A549 (cell line): ENCODE measurements around the gene PPP5C.

ENCODE experiments used
- EP300 ChIP-seq, 2 experiments: fragments of >200 bp; sonication (Bioruptor Twin); formaldehyde crosslinking; IDR thresholded peaks; 2 replicates in 1 of 2; 3 replicates in 1 of 2; pipeline ENCODE4 v1.6.1; 2016 to 2017
- ESRRA ChIP-seq: fragments of 150-350 bp; IDR thresholded peaks from 2 replicates; pipeline ENCODE4 v1.6.1; 2014; ENCODE audit warnings: mild to moderate bottlenecking, low read length, borderline replicate concordance
- KDM5A ChIP-seq: fragments of 200-600 bp; sonication (generic); IDR thresholded peaks from 2 replicates; pipeline ENCODE4 v1.6.1; 2016; ENCODE audit warnings: antibody characterized with exemption, mild to moderate bottlenecking
- MAFK ChIP-seq: fragments of 450-650 bp; IDR thresholded peaks from 2 replicates; pipeline ENCODE4 v1.6.1; 2014; ENCODE audit not compliant: partially characterized antibody
- RFX5 ChIP-seq: fragments of 450-650 bp; IDR thresholded peaks from 2 replicates; pipeline ENCODE4 v1.7.1; 2014; ENCODE audit warnings: antibody characterized with exemption, mild to moderate bottlenecking, moderate library complexity
- SMC3 ChIP-seq: fragments of >200 bp; sonication (Bioruptor Twin); formaldehyde crosslinking; IDR thresholded peaks from 3 replicates; pipeline ENCODE4 v1.6.1; 2018; ENCODE audit warnings: inconsistent platforms
- SREBF2 ChIP-seq: fragments of 450-650 bp; IDR thresholded peaks from 2 replicates; pipeline ENCODE4 v1.6.1; 2014; ENCODE audit warnings: mild to moderate bottlenecking, moderate library complexity
- TF ChIP-seq, protein P1 (sequence below): fragments of >200 bp; sonication (Bioruptor Twin); formaldehyde crosslinking; IDR thresholded peaks from 3 replicates; pipeline ENCODE4 v1.5.1; 2016

DNA sequence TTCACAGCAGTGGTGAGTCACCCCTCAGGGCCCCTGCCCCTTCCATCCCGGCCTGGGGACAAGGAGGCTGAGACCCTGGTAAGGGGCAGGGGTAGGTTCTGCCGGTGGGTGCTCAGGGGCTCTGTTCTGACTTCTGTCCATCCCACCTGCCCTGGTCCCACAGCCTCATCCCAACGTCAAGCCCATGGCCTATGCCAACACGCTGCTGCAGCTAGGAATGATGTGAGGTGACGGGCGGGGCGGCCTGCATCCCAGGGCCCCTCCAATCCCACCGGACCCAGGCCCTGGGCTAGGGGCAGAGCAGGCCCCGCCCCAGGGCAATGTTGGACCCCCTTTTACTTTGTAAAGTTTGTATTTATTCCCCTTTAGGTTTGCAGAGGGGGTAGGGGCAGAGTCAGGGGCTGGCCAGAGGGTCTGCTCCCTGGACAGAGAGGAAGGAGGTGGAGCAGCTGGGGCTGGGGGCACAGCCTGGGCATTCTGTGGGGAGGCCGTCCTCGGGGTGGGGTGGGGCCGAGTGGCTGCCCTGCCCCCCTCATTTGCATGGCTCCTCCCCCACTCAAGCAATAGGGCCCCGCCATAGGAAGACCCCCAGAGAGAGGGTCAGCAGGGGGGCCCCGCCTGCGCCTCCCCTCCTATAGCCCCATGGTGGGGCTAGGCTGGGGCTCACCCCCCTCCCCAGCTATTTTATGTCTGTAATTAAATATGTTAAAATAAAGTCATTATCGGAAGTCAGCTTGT lies 43.4 kb downstream of the PPP5C start:
- TF ChIP-seq, protein P1, sequence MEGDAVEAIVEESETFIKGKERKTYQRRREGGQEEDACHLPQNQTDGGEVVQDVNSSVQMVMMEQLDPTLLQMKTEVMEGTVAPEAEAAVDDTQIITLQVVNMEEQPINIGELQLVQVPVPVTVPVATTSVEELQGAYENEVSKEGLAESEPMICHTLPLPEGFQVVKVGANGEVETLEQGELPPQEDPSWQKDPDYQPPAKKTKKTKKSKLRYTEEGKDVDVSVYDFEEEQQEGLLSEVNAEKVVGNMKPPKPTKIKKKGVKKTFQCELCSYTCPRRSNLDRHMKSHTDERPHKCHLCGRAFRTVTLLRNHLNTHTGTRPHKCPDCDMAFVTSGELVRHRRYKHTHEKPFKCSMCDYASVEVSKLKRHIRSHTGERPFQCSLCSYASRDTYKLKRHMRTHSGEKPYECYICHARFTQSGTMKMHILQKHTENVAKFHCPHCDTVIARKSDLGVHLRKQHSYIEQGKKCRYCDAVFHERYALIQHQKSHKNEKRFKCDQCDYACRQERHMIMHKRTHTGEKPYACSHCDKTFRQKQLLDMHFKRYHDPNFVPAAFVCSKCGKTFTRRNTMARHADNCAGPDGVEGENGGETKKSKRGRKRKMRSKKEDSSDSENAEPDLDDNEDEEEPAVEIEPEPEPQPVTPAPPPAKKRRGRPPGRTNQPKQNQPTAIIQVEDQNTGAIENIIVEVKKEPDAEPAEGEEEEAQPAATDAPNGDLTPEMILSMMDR, result no peak
- TF ChIP-seq RFX5, result no peak
- no peak for TF ChIP-seq EP300 (IDR thresholded peaks at IDR 0.05)
- no peak for TF ChIP-seq ESRRA
- TF ChIP-seq KDM5A, result no peak
- TF ChIP-seq MAFK, result no peak
- no peak for TF ChIP-seq SMC3
- TF ChIP-seq SREBF2, result no peak
